Activated CD8-positive, alpha-beta memory T cell treated with anti-CD3 and anti-CD28 coated beads, Interleukin-2, amount 50 U/mL, for 48 hours (primary cell): ENCODE data around the gene CCNYL1.
"Not testable (repeated sequence)": the region's sequence is repeated elsewhere in the genome, so short reads cannot be mapped to it uniquely, and the experiment has no call there.

Experiments used
- DNase-seq: peaks from one replicate; pipeline ENCODE4 v3.0.0-alpha.2; 2020

Gene CCNYL1

GRCh38 chr2:207710814-207711740 lies at the start of gene CCNYL1:
Gene CCNYL1, plus strand, starts transcription at chr2:207711640. Its CDS starts 257 bp downstream, at chr2:207711897.
- peak; percentile 97 for DNase-seq

GRCh38 chr2:207662203-207662602 lies 49.2 kb upstream of the CCNYL1 start:
- DNase-seq = no peak

- DNase-seq = no peak
Measured at GRCh38 chr2:207663870-207664545, 47.4 kb upstream of the CCNYL1 start.

GRCh38 chr2:207670887-207671286 lies 40.6 kb upstream of the CCNYL1 start:
- no peak for DNase-seq

- no peak for DNase-seq
Measured at GRCh38 chr2:207673431-207673830, 38.0 kb upstream of the CCNYL1 start.

GRCh38 chr2:207674266-207674774 lies 37.1 kb upstream of the CCNYL1 start:
- DNase-seq = no peak

GRCh38 chr2:207674826-207675225 lies 36.6 kb upstream of the CCNYL1 start:
- DNase-seq = no peak

- DNase-seq = no peak
Measured at GRCh38 chr2:207676827-207677354, 34.5 kb upstream of the CCNYL1 start.

GRCh38 chr2:207681431-207681830 lies 30.0 kb upstream of the CCNYL1 start:
- peak; percentile 33 for DNase-seq

GRCh38 chr2:207682557-207682956 lies 28.9 kb upstream of the CCNYL1 start:
- no peak for DNase-seq

- DNase-seq = no peak
Measured at GRCh38 chr2:207683438-207683837, 28.0 kb upstream of the CCNYL1 start.

- DNase-seq = no peak
Measured at GRCh38 chr2:207683879-207684627, 27.4 kb upstream of the CCNYL1 start.

- DNase-seq = peak; percentile 33
Measured at GRCh38 chr2:207686812-207687211, 24.6 kb upstream of the CCNYL1 start.

GRCh38 chr2:207688597-207688996 lies 22.8 kb upstream of the CCNYL1 start:
- no peak for DNase-seq

GRCh38 chr2:207690845-207691461 lies 20.5 kb upstream of the CCNYL1 start:
- not testable (repeated sequence) for DNase-seq

GRCh38 chr2:207692206-207693065 lies 19.0 kb upstream of the CCNYL1 start:
- peak; percentile 58 for DNase-seq

GRCh38 chr2:207693641-207694249 lies 17.7 kb upstream of the CCNYL1 start:
- no peak for DNase-seq

- no peak for DNase-seq
Measured at GRCh38 chr2:207694811-207695281, 16.6 kb upstream of the CCNYL1 start.

GRCh38 chr2:207695293-207695692 lies 16.1 kb upstream of the CCNYL1 start:
- no peak for DNase-seq

- not testable (repeated sequence) for DNase-seq
Measured at GRCh38 chr2:207696911-207697310, 14.5 kb upstream of the CCNYL1 start.

- no peak for DNase-seq
Measured at GRCh38 chr2:207697411-207697810, 14.0 kb upstream of the CCNYL1 start.
